ENCODE results near the gene SULT4A1. TPM values are rescaled to one million over a fixed set of nuclear protein-coding genes. Genes with fewer than 3 reads are reported as not detected.
"Not testable (repeated sequence)": the region's sequence is repeated elsewhere in the genome, so short reads cannot be mapped to it uniquely, and the experiment has no call there.

Gene SULT4A1
- total RNA-seq, 5 donors from 2014 or later (not counting 1 experiment from before 2014, with no cell fraction given) = not detected

DNA sequence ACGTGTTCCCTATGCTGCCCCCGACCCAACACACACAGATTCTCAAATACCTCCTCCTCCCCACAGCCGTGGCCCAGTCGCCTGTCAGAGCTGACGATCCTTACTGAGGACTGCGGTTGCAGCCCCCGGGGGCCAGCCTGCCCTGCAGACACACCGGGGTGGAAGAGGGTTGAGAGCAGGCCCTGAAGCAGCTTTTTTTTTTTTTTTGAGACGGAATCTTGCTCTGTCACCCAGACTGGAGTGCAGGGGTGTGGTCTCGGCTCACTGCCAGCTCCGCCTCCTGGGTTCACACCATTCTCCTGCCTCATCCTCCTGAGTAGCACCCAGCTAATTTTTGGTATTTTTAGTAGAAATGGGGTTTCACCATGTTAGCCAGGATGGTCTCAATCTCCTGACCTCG lies 40.7 kb upstream of the SULT4A1 start:
- H3K27ac ChIP-seq (ENCODE audit: low read length); POLR2A ChIA-PET; H3K4me1 Mint-ChIP-seq; H3K4me1 ChIP-seq (ENCODE audit: control insufficient read depth in 1 of 2, extremely low read depth in 1 of 2, insufficient read depth in 2 of 2, low read length in 2 of 2); H3K36me3 Mint-ChIP-seq; H3K36me3 ChIP-seq (ENCODE audit: control insufficient read depth in 2 of 2, extremely low read depth in 1 of 2, insufficient read depth in 1 of 2, low read length in 1 of 2); H3K4me3 ChIP-seq (ENCODE audit: control insufficient read depth in 1 of 2, extremely low read depth in 1 of 2, low read length in 1 of 2); H3K4me3 Mint-ChIP-seq; ATAC-seq (replicated peaks in 1 of 4); DNase-seq; H3K9me3 ChIP-seq; H3K27ac Mint-ChIP-seq; H3K9me3 Mint-ChIP-seq: not testable (repeated sequence)
- 100% methylated on average over 2 of the region's 12 CpGs for WGBS (ENCODE audit: insufficient coverage)
- peaks cover 15 to 30% of the 10 kb centered on the region in 2 donors for H3K27me3 Mint-ChIP-seq
- CTCF ChIA-PET = interaction anchor here in 1 of 2 donors (0.6 kb wide), 1 partner anchor 85 kb away, joined by 4 read pairs; no protein-coding TSS in a partner anchor
- peaks cover 0 to 53% of the 10 kb centered on the region in 2 experiments for H3K27me3 ChIP-seq (replicated peaks in 1 of 2; ENCODE audit: control insufficient read depth in 2 of 2, extremely low read depth in 1 of 2, insufficient read depth in 2 of 2, low read length in 1 of 2)

DNA sequence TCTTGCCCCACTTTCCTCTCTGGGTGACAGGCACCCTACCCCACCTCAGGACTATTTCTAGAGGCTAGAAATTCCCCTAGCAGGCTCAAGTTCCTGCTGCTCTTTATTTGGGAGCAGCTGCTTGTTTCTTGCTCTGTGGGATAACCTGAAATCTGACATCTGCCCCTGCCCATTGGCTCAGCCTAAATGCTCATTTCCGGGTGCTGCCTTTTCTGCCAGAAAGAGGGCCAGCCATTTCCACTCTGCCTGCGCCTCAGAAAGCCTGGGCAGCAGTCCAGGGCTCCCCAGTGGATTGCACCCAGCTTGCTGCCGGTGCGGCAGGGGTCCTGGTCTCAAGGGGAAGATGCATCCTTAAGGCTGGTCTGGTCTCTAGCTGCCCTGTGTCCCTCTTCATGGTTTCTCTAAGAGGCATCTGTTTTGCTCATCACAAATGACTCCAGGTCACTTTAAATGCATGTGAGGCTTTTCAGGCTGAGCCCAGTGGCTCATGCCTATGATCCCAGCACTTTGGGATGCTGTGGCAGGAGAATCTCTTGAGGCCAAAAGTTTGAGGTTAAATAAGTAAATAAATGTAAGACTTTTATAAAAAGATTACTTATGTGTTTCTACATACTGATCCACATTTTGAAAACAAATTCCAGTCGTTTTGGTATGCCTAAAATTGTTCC lies 39.8 kb upstream of the SULT4A1 start:
- ATAC-seq (replicated peaks in 1 of 4) (no peak), DNase-seq (no peak)
- Histone ChIP-seq H3K36me3 (ENCODE audit: control insufficient read depth in 2 of 2, extremely low read depth in 1 of 2, insufficient read depth in 1 of 2, low read length in 1 of 2) (no peaks in the 10 kb centered on the region), H3K4me1 (ENCODE audit: control insufficient read depth in 1 of 2, extremely low read depth in 1 of 2, insufficient read depth in 2 of 2, low read length in 2 of 2) (no peaks in the 10 kb centered on the region), H3K4me3 (ENCODE audit: control insufficient read depth in 1 of 2, extremely low read depth in 1 of 2, low read length in 1 of 2) (no peak overlapping the region), H3K27me3 (replicated peaks in 1 of 2; ENCODE audit: control insufficient read depth in 2 of 2, extremely low read depth in 1 of 2, insufficient read depth in 2 of 2, low read length in 1 of 2) (peaks cover 0 to 51% of the 10 kb centered on the region in 2 experiments), H3K9me3 (no peaks in the 10 kb centered on the region), H3K27ac (ENCODE audit: low read length) (no peak overlapping the region)
- H3K4me1 Mint-ChIP-seq = no peaks in the 10 kb centered on the region
- no peaks in the 10 kb centered on the region for H3K36me3 Mint-ChIP-seq
- CTCF ChIA-PET = no interaction called here
- H3K9me3 Mint-ChIP-seq = no peaks in the 10 kb centered on the region
- 62% methylated on average over 4 of the region's 5 CpGs for WGBS (ENCODE audit: insufficient coverage)
- H3K27ac Mint-ChIP-seq = no peak overlapping the region
- POLR2A ChIA-PET = no interaction called here
- H3K27me3 Mint-ChIP-seq = peaks cover 15 to 25% of the 10 kb centered on the region in 2 donors
- no peak overlapping the region for H3K4me3 Mint-ChIP-seq

DNA sequence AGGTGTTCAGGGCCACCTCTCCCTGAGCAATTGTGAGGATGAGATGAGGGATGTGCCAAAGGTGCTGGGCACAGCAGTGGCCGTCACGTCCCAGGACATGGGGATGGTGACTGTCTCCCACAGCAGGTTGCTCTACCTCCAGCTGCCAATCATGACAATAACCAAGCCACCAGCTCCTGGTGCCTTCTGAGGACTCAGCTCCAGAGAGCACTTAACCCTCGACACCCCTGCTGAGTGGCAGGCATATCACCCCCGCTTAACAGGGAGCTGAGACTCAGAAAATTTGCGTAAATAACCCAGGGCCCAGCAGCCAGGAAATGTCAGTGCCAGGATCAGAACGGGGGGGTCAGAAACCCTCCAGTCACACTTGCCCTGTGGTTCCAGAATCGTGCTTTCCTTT lies 37.9 kb upstream of the SULT4A1 start:
- ChIA-PET CTCF (no interaction called here), POLR2A (no interaction called here)
- no peaks in the 10 kb centered on the region for H3K4me1 Mint-ChIP-seq
- H3K4me1 ChIP-seq (ENCODE audit: control insufficient read depth in 1 of 2, extremely low read depth in 1 of 2, insufficient read depth in 2 of 2, low read length in 2 of 2) = no peaks in the 10 kb centered on the region
- H3K27ac Mint-ChIP-seq = no peak overlapping the region
- H3K36me3 ChIP-seq (ENCODE audit: control insufficient read depth in 2 of 2, extremely low read depth in 1 of 2, insufficient read depth in 1 of 2, low read length in 1 of 2) = no peaks in the 10 kb centered on the region
- no peak for ATAC-seq (replicated peaks in 1 of 4)
- no peak for DNase-seq
- H3K4me3 ChIP-seq (ENCODE audit: control insufficient read depth in 1 of 2, extremely low read depth in 1 of 2, low read length in 1 of 2) = no peak overlapping the region
- H3K4me3 Mint-ChIP-seq = no peak overlapping the region
- H3K27me3 ChIP-seq (replicated peaks in 1 of 2; ENCODE audit: control insufficient read depth in 2 of 2, extremely low read depth in 1 of 2, insufficient read depth in 2 of 2, low read length in 1 of 2) = peaks cover 0 to 41% of the 10 kb centered on the region in 2 experiments
- no peaks in the 10 kb centered on the region for H3K9me3 Mint-ChIP-seq
- peaks cover 8 to 21% of the 10 kb centered on the region in 2 donors for H3K27me3 Mint-ChIP-seq
- H3K36me3 Mint-ChIP-seq = no peaks in the 10 kb centered on the region
- WGBS (ENCODE audit: insufficient coverage) = 27% methylated on average over 2 of the region's 7 CpGs
- H3K27ac ChIP-seq (ENCODE audit: low read length) = no peak overlapping the region
- H3K9me3 ChIP-seq = no peaks in the 10 kb centered on the region

DNA sequence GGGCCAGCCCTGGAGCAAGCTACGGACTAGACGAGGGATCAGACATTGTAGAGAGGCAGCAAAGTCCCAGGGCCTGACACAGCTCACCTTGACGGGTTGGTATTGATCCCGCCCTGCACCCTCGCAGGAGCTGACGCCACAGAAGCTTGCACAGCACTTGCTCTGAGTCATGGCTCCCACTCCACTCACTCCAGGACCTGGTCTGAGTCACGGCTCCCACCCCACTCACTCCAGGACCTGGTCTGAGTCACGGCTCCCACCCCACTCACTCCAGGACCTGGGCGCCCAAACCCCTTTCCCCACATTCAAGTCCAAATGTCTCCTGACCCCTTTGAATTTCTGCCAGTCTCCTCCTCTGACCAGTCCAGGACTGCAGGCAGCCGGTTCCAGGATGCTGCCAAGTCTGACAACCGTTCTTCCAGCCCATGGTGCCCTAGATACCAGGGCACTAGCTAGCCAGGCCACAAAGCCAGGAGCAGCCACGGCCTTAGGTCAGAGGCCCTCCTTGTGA lies 35.5 kb upstream of the SULT4A1 start:
- DNase-seq = no peak
- no peaks in the 10 kb centered on the region for H3K4me1 Mint-ChIP-seq
- CTCF ChIA-PET = no interaction called here
- H3K36me3 ChIP-seq (ENCODE audit: control insufficient read depth in 2 of 2, extremely low read depth in 1 of 2, insufficient read depth in 1 of 2, low read length in 1 of 2) = no peaks in the 10 kb centered on the region
- no peak overlapping the region for H3K27ac ChIP-seq (ENCODE audit: low read length)
- H3K9me3 ChIP-seq = no peaks in the 10 kb centered on the region
- peaks cover 7 to 26% of the 10 kb centered on the region in 2 donors for H3K27me3 Mint-ChIP-seq
- POLR2A ChIA-PET = no interaction called here
- no peak overlapping the region for H3K27ac Mint-ChIP-seq
- no peak overlapping the region for H3K4me3 ChIP-seq (ENCODE audit: control insufficient read depth in 1 of 2, extremely low read depth in 1 of 2, low read length in 1 of 2)
- WGBS (ENCODE audit: insufficient coverage) = 55% methylated on average over 12 of the region's 12 CpGs
- H3K4me3 Mint-ChIP-seq = no peak overlapping the region
- H3K27me3 ChIP-seq (replicated peaks in 1 of 2; ENCODE audit: control insufficient read depth in 2 of 2, extremely low read depth in 1 of 2, insufficient read depth in 2 of 2, low read length in 1 of 2) = peaks cover 0 to 44% of the 10 kb centered on the region in 2 experiments
- H3K36me3 Mint-ChIP-seq = no peaks in the 10 kb centered on the region
- no peaks in the 10 kb centered on the region for H3K9me3 Mint-ChIP-seq
- H3K4me1 ChIP-seq (ENCODE audit: control insufficient read depth in 1 of 2, extremely low read depth in 1 of 2, insufficient read depth in 2 of 2, low read length in 2 of 2) = no peaks in the 10 kb centered on the region
- ATAC-seq (replicated peaks in 1 of 4) = no peak

DNA sequence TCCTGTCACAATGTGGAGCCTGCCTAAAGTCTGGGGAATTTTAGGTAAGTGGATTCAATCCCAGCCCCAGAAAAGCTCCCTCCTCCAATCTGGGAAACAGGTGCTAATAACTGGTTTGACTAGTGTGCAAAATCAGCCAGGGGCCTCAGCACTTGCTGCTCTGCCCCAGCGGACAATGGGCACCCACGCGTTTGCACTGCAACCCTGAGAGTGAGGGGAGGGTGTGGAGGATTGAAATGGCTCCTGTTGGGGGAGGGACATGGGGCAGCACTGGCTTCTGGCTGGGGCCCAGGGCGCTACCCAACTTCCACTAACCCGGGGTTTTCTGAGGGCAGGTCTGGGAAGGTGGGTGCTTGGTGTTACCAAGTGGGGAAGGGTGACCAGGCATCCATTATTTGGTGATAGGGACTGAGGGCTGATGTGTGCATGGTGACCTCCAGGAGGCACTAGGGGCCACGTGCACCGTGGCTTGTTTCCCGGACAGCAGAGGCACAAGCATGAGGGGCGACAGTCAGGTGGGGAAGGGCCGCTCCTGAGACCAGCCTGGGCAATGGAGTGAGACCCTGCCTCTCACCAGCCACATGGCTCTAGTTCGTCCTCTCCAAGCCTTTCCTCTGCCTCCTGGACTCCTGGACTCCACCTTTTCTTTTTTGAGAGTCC lies 33.8 kb upstream of the SULT4A1 start:
- Histone ChIP-seq H3K36me3 (ENCODE audit: control insufficient read depth in 2 of 2, extremely low read depth in 1 of 2, insufficient read depth in 1 of 2, low read length in 1 of 2) (no peaks in the 10 kb centered on the region), H3K27ac (ENCODE audit: low read length) (no peak overlapping the region), H3K9me3 (no peaks in the 10 kb centered on the region), H3K4me3 (ENCODE audit: control insufficient read depth in 1 of 2, extremely low read depth in 1 of 2, low read length in 1 of 2) (no peak overlapping the region), H3K4me1 (ENCODE audit: control insufficient read depth in 1 of 2, extremely low read depth in 1 of 2, insufficient read depth in 2 of 2, low read length in 2 of 2) (peaks cover 0 to 8% of the 10 kb centered on the region in 2 experiments), H3K27me3 (replicated peaks in 1 of 2; ENCODE audit: control insufficient read depth in 2 of 2, extremely low read depth in 1 of 2, insufficient read depth in 2 of 2, low read length in 1 of 2) (peaks cover 2 to 49% of the 10 kb centered on the region in 2 experiments)
- Mint-ChIP-seq H3K9me3 (no peaks in the 10 kb centered on the region), H3K27me3 (peaks cover 7 to 30% of the 10 kb centered on the region in 2 donors), H3K36me3 (no peaks in the 10 kb centered on the region), H3K4me1 (peaks cover 0 to 5% (median 0%) of the 10 kb centered on the region in 3 donors), H3K4me3 (no peak overlapping the region), H3K27ac (no peak overlapping the region)
- no peak for ATAC-seq (replicated peaks in 1 of 4)
- DNase-seq = no peak
- POLR2A ChIA-PET = no interaction called here
- 37% methylated on average over 4 of the region's 11 CpGs for WGBS (ENCODE audit: insufficient coverage)
- CTCF ChIA-PET = no interaction called here

DNA sequence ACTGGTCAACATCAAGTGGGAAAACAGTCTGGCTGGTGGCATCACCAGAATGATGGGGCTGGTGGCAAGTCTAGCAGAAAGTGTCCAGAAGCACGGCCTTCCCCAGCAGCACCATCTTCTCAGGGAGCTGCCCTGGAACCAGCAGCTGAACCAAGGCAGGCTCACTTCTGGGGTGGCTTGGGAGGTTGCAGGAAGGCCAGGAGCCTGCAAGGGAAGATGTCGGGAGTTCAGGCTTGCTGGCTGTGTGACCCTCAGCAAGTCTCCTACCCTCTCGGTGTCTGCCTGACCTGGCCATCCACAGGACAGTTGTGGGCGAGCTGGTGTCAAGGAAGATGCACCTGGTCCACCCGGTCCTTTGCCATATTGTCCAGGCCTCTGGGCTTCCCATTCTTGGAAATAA lies 31.8 kb upstream of the SULT4A1 start:
- POLR2A ChIA-PET = no interaction called here
- H3K27ac Mint-ChIP-seq = no peak overlapping the region

More for the DNA sequence above, 31.8 kb upstream of the SULT4A1 start:
- Mint-ChIP-seq H3K9me3 (no peaks in the 10 kb centered on the region), H3K27me3 (peaks cover 8 to 46% of the 10 kb centered on the region in 2 donors), H3K36me3 (no peaks in the 10 kb centered on the region), H3K4me3 (no peak overlapping the region), H3K4me1 (peaks cover 0 to 8% (median 0%) of the 10 kb centered on the region in 3 donors)
- no peak for DNase-seq
- Histone ChIP-seq H3K4me1 (ENCODE audit: control insufficient read depth in 1 of 2, extremely low read depth in 1 of 2, insufficient read depth in 2 of 2, low read length in 2 of 2) (peaks cover 0 to 12% of the 10 kb centered on the region in 2 experiments), H3K9me3 (no peaks in the 10 kb centered on the region), H3K27me3 (replicated peaks in 1 of 2; ENCODE audit: control insufficient read depth in 2 of 2, extremely low read depth in 1 of 2, insufficient read depth in 2 of 2, low read length in 1 of 2) (peaks cover 7 to 62% of the 10 kb centered on the region in 2 experiments), H3K4me3 (ENCODE audit: control insufficient read depth in 1 of 2, extremely low read depth in 1 of 2, low read length in 1 of 2) (no peak overlapping the region), H3K27ac (ENCODE audit: low read length) (no peak overlapping the region), H3K36me3 (ENCODE audit: control insufficient read depth in 2 of 2, extremely low read depth in 1 of 2, insufficient read depth in 1 of 2, low read length in 1 of 2) (no peaks in the 10 kb centered on the region)
- CTCF ChIA-PET = no interaction called here
- WGBS (ENCODE audit: insufficient coverage) = 100% methylated on average over 1 of the region's 5 CpGs
- no peak for ATAC-seq (replicated peaks in 1 of 4)
